ENCODE measurements around the gene FOXN4.

The FOXN4 gene

DNA sequence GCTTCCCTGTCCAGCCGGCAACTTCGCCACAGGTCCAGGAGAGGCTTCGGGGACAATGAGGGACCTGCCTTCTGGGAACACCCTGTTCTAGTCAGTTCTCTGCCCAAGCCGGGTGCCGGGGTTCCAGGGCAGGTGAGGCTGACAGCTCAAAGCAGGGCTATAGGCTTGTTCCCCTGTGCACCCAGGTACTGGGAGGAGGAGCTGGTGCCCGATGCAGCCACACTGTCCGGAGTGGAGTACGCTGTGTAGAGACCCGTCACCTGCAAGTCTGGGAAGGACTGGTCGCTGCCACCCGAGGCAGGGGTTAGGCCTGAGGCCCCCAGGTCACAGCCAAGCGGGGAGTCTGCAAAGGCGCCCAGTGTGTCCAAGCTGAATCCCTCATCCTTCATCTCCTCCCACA lies 29.6 kb downstream of the FOXN4 start:
- DNase-seq (ENCODE audit: low spot score): no peak

DNA sequence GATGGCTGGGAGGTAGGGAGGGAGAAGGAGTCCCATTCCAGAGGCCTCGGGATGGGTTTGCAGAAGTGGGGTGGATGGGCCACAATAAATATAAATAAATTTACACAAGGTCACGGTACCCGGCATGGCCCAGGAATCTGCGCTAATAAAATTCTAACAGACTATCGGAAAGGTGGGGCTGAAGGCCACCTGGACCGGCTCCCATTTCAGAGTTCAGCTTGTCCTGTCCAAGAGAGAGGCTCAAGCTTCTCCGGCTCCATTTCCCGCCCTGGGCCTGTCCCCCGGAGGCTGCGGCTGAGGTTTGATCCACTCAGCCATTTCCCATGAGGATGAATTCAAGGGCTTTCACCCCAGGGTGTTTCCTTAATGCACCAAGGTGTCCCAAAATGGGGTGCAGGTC lies 30.2 kb downstream of the FOXN4 start:
- DNase-seq (ENCODE audit: low spot score): no peak

- DNase-seq (ENCODE audit: low spot score): no peak
Measured at GRCh38 chr12:109277899-109278762, 31.0 kb downstream of the FOXN4 start.

DNA sequence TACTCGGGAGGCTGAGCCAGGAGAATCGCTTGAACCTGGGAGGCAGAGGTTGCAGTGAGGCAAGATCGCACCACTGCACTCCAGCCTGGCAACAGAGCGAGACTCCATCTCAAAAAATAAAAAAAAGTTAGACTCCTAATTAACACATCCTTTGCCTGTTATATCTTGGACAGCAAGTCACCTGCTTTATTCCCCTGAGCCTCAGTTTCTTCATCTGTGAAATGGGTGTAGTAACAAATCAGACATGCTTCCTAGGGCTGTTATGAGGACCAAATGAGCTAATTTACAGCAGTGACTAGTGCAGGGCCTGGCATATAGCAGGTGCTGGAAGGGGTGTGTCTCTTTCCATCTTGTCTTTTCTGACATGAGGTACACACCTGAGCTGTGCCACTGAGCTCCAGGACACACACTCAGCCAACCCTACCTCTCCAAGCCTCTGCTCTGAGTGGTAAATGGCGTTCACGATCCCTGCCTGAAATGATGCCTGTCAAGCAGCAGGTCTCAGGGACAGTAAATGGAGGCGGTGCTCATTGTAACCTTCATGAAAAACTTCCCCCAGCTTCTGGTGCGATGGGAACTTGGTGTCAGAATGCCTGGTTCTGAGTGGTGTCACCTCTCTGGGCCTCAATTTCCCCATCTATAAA lies 31.7 kb downstream of the FOXN4 start:
- DNase-seq (ENCODE audit: low spot score): no peak

DNA sequence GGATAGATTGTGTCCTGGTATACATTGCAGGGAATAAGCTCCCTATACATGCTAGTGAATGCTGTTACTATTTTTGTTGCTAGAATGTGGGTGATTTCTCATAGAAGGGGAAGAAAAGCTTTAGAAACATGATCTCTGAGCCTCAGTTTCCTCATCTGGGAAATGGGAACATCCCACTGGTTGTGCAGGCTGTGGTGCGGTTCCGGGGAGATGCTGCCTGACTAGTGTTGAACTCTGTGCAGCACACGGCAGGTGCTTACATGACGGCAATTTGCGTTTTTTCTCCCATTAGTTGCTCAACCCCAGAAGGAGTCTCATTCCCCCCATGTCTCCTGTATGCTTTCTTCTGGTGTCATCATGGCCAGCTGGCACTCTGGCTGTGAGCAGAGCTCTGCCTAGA lies 32.9 kb downstream of the FOXN4 start:
- no peak for DNase-seq (ENCODE audit: low spot score)

DNA sequence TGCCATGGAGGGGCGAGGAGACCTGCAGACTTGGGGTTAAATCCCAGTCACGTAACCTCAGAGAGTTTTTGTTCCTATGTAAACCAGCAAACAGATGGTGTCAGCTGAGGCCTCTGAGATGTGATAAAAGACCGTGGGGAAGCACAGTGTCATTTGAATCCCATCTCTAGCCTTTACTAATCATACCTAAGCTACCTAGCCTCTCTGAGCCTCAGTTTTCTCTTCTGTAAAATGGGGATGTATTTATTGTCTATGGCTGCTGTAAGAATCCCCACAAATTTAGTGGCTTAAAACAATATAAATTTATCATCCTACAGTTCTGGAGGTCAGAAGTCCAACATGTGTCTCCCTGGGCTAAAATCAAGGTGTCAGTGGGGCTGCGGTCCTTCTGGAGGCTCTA lies 33.9 kb downstream of the FOXN4 start:
- no peak for DNase-seq (ENCODE audit: low spot score)

- DNase-seq (ENCODE audit: low spot score): no peak
Measured at GRCh38 chr12:109274381-109274780, 34.7 kb downstream of the FOXN4 start.

DNA sequence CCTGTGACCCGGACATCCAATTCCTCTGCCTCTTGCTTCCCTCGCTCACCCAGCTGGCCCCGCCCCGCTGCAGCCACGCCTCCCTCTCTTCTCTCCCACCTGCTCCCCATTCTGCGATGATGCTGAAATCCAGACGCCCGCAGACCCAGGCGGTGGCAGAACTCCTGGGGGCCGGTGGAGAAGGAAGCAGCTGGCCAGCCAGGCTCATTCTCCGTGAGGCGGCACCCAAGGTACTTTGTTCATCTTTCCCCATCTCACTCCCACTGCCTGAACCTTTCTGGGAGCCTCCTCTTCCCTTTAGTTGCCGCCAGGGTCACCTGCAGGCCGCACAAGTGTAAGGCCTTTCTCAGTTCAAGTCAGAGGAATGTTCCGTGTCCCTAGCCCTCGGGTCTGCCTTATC lies 35.7 kb downstream of the FOXN4 start:
- DNase-seq (ENCODE audit: low spot score): no peak

DNA sequence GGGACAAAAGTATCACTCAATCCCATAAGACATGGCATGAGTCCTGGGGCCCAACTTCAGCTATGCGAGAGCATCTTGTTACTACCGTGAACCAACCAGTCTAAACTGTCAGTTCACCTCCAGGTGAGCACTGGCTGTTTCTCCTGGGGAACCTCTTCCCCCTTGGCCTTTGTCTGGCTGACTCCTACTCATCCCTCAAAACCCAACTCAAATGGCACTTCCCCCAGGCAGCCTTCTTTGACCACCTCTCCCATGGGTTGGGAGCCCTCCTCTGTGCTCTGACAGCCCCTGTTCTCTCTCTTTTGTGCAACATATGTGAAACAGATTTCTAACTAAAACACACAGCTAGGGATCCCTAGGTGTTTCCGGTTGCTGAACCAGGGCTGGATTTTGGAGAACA lies 37.7 kb downstream of the FOXN4 start:
- DNase-seq (ENCODE audit: low spot score): no peak

DNA sequence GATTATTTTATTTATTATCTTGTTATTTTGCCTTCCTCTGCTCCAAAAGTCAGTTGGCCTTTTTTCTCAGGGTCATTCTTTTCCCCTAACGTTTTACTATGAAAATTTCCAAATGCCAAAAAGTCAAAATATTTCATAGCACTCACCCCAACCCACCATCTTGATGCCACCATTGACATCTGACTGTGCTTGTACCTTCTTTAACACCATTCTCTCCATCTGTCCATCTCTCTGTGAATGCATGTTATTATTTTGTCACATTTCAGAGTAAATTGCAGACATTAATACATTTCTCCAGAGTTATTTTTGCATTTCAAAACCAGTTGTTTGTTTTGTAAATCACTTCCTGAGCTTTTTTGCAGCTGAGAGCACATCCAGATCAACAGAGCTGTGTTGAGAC lies 38.6 kb downstream of the FOXN4 start:
- DNase-seq (ENCODE audit: low spot score): no peak

GRCh38 chr12:109269428-109269827 lies 39.7 kb downstream of the FOXN4 start:
- no peak for DNase-seq (ENCODE audit: low spot score)

GRCh38 chr12:109268896-109269295 lies 40.2 kb downstream of the FOXN4 start:
- no peak for DNase-seq (ENCODE audit: low spot score)

DNA sequence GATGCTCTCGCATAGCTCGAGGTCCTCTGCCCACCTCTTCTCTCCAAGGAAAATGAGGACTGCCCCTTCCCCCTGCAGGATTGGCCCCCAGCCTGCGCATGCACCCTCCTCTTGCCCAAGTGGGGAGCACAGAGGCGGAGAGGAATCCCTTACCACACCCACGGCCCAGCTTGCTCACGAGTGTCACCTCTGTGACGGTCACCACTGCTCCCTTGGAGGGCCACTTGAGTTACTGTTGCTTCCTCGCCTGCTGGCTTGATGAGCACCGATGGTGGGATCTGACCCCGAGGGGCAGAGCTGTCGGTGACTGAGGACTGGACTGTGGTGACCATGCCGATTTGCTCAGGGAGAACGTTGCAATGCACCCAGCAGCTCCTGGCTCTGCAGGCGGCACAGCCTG lies 41.7 kb downstream of the FOXN4 start:
- no peak for DNase-seq (ENCODE audit: low spot score)

DNA sequence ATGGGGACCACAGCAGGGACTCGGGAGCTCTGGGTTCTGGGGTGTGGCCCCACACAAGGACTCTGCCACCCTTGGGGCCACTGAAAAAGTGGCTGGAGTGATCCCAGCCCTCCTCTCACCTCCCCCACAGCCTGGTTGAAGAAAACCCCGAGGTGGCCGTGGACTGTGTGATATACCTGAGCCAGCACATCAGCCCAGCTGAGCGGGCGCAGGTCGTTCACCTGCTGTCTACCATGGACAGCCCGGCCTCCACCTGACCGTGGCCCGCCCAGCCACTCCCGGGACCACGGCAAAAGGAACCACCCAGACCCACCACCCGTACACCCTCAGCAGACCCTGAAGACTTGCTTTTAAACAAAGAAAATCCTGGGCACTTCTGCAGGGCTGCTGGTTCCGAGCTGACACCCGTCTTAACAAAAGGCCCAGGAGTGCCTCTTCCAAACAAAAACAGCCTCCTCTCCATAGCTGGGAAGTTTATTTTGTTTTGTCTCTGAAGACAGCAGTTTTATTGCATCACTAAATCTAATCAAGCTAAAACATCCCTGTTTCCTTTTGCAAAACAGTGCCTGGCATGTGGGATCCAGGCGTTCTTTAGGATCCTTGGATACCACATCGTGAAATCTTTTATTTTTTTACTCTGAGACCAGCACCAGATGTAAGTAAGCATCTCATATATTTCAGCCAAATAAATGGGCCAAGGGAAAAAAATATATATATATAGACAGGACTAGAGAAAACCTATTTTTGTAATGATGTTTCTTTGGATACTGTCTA lies 42.8 kb downstream of the FOXN4 start:
- no peak for DNase-seq (ENCODE audit: low spot score)

GRCh38 chr12:109264943-109265650 lies 44.0 kb downstream of the FOXN4 start:
- no peak for DNase-seq (ENCODE audit: low spot score)

DNA sequence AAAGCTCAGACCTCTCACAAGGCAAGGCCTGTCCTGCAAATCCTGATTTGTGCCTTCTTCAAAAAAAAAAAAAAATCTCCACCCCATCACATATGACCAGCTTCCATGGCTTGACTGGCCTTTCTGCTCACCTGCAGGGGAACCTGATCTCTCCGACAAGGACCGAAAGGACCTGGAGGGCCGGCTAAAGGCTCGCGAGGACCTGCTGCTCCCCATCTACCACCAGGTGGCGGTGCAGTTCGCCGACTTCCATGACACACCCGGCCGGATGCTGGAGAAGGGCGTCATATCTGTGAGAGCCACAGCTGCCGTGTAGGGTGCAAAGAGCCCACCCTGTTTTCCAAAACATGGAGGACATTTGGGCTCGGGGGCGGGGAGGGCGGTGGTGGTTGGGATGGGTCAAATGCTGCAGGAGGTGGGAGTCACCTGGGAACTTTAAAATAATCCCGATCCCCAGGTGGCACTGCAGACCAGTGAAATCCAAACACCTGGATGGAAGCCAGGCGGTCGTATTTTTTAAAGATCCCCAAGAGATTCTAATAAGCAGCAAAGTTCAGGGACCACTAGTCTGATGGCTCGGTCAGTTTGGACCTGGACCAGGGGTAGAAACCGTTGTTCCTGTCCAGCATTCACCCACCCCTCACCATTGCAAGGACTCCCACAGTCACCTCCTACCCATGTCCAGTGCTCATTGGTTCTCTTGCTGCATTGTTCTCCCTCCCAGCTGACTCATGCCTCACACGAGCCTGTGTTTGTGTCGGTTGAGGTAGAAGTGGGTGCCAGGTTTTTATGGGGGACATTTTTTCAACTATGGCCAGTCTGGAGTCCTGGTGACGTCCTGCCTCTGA lies 44.8 kb downstream of the FOXN4 start:
- peak; percentile 65 for DNase-seq (ENCODE audit: low spot score)

DNA sequence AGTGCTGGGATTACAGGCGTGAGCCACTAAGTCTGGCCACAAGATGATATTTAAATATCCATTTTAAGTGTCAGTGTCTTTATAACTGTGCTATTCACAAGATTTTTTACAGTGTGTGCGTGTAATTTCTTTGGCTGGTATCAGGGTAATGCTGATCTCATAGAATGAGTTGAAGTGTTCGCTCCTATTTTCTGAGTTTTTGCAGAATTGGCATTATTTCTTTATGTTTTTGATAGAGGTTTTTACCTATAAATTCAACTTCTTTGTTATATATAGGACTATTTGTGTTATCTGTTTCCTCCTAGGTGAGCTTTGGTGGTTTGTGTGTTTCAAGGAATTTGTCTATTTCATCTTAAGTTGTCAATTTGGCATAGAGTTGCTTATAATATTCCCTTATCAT lies 45.6 kb downstream of the FOXN4 start:
- DNase-seq (ENCODE audit: low spot score): no peak

GRCh38 chr12:109261939-109262338 lies 47.1 kb downstream of the FOXN4 start:
- DNase-seq (ENCODE audit: low spot score): no peak

- DNase-seq (ENCODE audit: low spot score): no peak
Measured at GRCh38 chr12:109261087-109261486, 48.0 kb downstream of the FOXN4 start.

- DNase-seq (ENCODE audit: low spot score): no peak
Measured at GRCh38 chr12:109259545-109259895, 49.6 kb downstream of the FOXN4 start.
